Pancreas (tissue), 10 donors: ENCODE measurements around the gene DIP2B. TPM values are rescaled to one million over a fixed set of nuclear protein-coding genes. Genes with fewer than 3 reads are reported as not detected.

Source experiments
- ATAC-seq, 4 donors: fragments of 200-7000 bp; cut with Tn5 transposase; one replicate each; pipeline versions ENCODE4 v1.8.0 to v1.9.1; 2020; ENCODE audit warnings: mild to moderate bottlenecking in 4 of 4, moderate library complexity in 4 of 4
- DNase-seq, 6 donors: peaks; one replicate each; pipeline ENCODE4 v3.0.0-alpha.2; 2020
- FAIRE-seq: peaks from 2 replicates; lab custom pipeline; 2012; peaks lifted over from hg19 to GRCh38; lab: Jason Lieb, UNC
- H3K27ac ChIP-seq, 4 donors: fragments of 200-600 bp; sonication (generic); 1 replicate in 3 of 4; 2 replicates in 1 of 4; pipeline versions ENCODE4 v1.5.0 to v1.8.0; 2020
- H3K27me3 ChIP-seq, 4 donors: fragments of 200-600 bp; one replicate each; pipeline ENCODE4 v1.8.0; 2021
- H3K36me3 ChIP-seq, 3 donors: fragments of 200-600 bp; sonication (generic) in 1 of 3; one replicate each; pipeline versions ENCODE4 v1.5.0 to v1.8.0; 2020 to 2021
- H3K4me1 ChIP-seq, 3 donors: fragments of 200-600 bp; one replicate each; pipeline ENCODE4 v1.8.0; 2021
- H3K4me3 ChIP-seq, 4 donors: fragments of 200-600 bp; sonication (generic) in 2 of 4; one replicate each; pipeline versions ENCODE4 v1.5.0 to v1.8.0; 2020 to 2021
- H3K9me3 ChIP-seq, 4 donors: fragments of 200-600 bp; one replicate each; pipeline ENCODE4 v1.8.0; 2021
- WGBS, 2 donors: extraction: QIAGEN DNeasy Blood & Tissue Kit; methylation state at CpG; one replicate each; pipeline ENCODE4 v1.1.7; 2013; 5-methylcytosine and 5-hydroxymethylcytosine counted together
- intact Hi-C, 3 donors: fragments of 100-400 bp; cut with DNase I; formaldehyde crosslinking; loops; one replicate each; pipeline versions ENCODE4 v1.11.1 to v1.14.2; 2022
- polyA plus RNA-seq, 2 donors: library from polyadenylated mRNA; stranded (reverse); fragments of 200-250 nt; gene quantifications; one replicate each; pipeline ENCODE4 v1.2.3, GENCODE V29; 2013
- total RNA-seq, 6 donors: library from RNA; stranded (reverse); fragmentation: NEBNext Ultra II Directional in 4 of 6; extraction: Animal tissue kit (Norgen Biotek cat#: 25700) in 4 of 6; gene quantifications; one replicate each; pipeline versions ENCODE4 v1.2.1 to v1.2.4, GENCODE V29; 2021 to 2023
- TF ChIP-seq, protein P1 (sequence below), 4 donors: fragments of 200-600 bp; sonication (generic) in 3 of 4; IDR thresholded peaks; one replicate each; pipeline versions ENCODE4 v1.5.0 to v1.8.0; 2021; ENCODE audit warnings: antibody characterized with exemption in 4 of 4
- donor health status: healthy with polysubstance abuse.
- donor health status: DM: no; HTN: no; CAD: no; lungs with moderate emphysema.
- donor health status: DM: no; HTN: no; CAD: no.
- donor health status: control.
- donor health status: control.
- donor health status: Bipolar disorder and iron deficiency.
- donor health status: DM: yes; HTN: yes; CAD: no.
- donor health status: DM: no; HTN: no; CAD: no.
- donor health status: DM: no; HTN: no; CAD: no.
- donor health status: DM: yes; HTN: yes; CAD: no.

The DIP2B gene
- total and polyA plus RNA-seq, 8 donors, result 3.2 to 15.9 (median 9.2) TPM

DNA sequence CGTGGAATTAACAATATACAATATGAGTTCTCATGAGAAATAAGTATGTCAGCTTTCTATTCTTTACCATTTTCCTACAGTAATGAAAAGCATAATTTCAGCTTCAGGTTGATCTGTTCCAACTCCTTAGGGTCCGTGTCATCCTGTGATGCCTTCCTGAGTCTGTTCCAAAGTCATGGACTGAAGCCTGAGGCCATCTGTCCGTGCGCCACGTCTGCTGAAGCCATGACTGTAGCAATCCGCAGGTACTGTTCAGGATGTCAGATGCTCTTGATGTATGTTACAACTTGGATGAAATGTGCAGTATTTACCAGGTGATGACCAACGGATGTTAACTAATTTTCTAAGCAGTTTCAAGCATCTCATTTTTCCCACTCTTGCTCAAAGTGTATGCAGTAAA, 192.1 kb downstream of the DIP2B start:
- intact Hi-C loops, result no loop called here
- H3K27me3 ChIP-seq, result no peaks in the 10 kb centered on the region
- H3K9me3 ChIP-seq, result no peaks in the 10 kb centered on the region
- no peak for FAIRE-seq
- H3K27ac ChIP-seq, result no peak overlapping the region
- TF ChIP-seq, protein P1, sequence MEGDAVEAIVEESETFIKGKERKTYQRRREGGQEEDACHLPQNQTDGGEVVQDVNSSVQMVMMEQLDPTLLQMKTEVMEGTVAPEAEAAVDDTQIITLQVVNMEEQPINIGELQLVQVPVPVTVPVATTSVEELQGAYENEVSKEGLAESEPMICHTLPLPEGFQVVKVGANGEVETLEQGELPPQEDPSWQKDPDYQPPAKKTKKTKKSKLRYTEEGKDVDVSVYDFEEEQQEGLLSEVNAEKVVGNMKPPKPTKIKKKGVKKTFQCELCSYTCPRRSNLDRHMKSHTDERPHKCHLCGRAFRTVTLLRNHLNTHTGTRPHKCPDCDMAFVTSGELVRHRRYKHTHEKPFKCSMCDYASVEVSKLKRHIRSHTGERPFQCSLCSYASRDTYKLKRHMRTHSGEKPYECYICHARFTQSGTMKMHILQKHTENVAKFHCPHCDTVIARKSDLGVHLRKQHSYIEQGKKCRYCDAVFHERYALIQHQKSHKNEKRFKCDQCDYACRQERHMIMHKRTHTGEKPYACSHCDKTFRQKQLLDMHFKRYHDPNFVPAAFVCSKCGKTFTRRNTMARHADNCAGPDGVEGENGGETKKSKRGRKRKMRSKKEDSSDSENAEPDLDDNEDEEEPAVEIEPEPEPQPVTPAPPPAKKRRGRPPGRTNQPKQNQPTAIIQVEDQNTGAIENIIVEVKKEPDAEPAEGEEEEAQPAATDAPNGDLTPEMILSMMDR (IDR thresholded peaks at IDR 0.05), result no peak
- no peak for DNase-seq
- ATAC-seq, result no peak
- peaks cover 0 to 58% (median 0%) of the 10 kb centered on the region in 3 donors for H3K36me3 ChIP-seq
- no peaks in the 10 kb centered on the region for H3K4me1 ChIP-seq
- H3K4me3 ChIP-seq, result no peak overlapping the region
- 88 to 90% methylated on average over 7 of the region's 7 CpGs for WGBS, 2 donors

DNA sequence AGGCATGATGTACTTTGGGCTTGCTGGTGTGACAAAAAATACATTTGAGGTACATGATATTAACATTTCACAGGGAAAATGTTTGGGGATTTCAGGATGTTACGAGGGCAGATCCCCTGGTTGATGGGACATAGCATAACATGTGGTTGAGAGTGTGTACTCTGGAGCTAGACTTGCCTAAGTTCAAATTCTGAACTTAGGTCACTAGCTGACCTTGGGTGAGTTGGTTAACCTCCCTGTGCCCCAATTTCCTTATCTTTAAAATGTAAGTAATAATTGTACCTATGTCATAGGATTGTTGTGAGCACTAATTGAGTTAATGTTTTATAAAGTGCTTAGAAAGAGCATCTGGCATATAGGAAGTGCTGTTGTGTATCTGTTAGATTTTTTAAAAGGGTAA, 194.4 kb downstream of the DIP2B start:
- H3K9me3 ChIP-seq, result no peaks in the 10 kb centered on the region
- FAIRE-seq (no peak), ATAC-seq (no peak), DNase-seq (no peak)
- TF ChIP-seq, protein P1 (IDR thresholded peaks at IDR 0.05), result no peak
- H3K4me1 ChIP-seq, result no peaks in the 10 kb centered on the region
- no peaks in the 10 kb centered on the region for H3K27me3 ChIP-seq
- 97 to 98% methylated on average over 1 of the region's 1 CpG for WGBS, 2 donors
- H3K36me3 ChIP-seq, result peaks cover 0 to 65% (median 0%) of the 10 kb centered on the region in 3 donors
- no peak overlapping the region for H3K27ac ChIP-seq
- intact Hi-C loops, result no loop called here
- H3K4me3 ChIP-seq, result no peak overlapping the region

DNA sequence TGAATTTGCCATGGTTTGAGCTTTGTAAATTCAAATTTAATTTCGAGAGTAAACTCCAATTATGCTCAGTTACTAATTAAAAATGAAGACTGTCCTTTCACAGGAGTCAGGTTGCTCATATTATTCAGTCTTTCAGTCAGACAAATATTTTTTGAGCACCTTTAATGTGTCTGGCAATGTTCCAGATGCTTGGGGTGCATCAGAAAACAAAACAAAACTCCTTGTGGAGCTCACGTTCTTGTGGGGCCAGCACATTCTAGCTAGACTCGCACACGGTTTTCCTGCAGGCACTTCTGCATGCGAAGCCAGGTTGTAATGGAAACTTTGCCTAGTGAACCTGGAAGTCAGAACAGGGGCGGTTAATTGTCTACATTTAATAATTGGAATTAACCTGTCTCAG, 195.2 kb downstream of the DIP2B start:
- H3K36me3 ChIP-seq, result peaks cover 0 to 70% (median 0%) of the 10 kb centered on the region in 3 donors
- FAIRE-seq, result no peak
- no peaks in the 10 kb centered on the region for H3K27me3 ChIP-seq
- DNase-seq, result no peak
- no peaks in the 10 kb centered on the region for H3K9me3 ChIP-seq
- intact Hi-C loops, result no loop called here
- H3K27ac ChIP-seq, result no peak overlapping the region
- 87 to 90% methylated on average over 6 of the region's 6 CpGs for WGBS, 2 donors
- ATAC-seq, result no peak
- no peak overlapping the region for H3K4me3 ChIP-seq
- TF ChIP-seq, protein P1 (IDR thresholded peaks at IDR 0.05), result no peak
- H3K4me1 ChIP-seq, result no peaks in the 10 kb centered on the region

DNA sequence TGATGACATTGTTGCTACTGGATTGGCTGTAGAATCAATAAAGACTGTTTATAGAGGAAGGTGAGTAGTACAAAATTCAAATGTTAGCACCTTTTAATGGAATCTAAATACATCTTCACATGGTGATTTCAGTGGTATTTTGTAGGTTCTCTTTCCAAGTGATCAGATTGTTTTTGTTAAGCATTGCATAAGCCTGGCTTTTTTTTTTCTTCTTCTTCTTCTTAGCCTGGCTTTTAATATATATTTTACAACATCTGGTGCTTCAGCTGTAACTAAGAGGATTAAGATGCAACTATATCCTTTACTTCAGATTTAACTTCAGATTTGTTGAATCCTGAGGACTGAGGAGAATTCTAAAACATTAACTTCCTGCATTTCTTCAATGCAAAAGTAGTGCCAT, 201.8 kb downstream of the DIP2B start:
- Histone ChIP-seq H3K27ac (no peak overlapping the region), H3K36me3 (peaks cover 0 to 60% (median 4%) of the 10 kb centered on the region in 3 donors), H3K9me3 (no peaks in the 10 kb centered on the region), H3K4me1 (no peaks in the 10 kb centered on the region), H3K4me3 (no peak overlapping the region), H3K27me3 (no peaks in the 10 kb centered on the region)
- TF ChIP-seq, protein P1 (IDR thresholded peaks at IDR 0.05), result no peak
- ATAC-seq (no peak), FAIRE-seq (no peak), DNase-seq (no peak)
- intact Hi-C loops, result no loop called here

DNA sequence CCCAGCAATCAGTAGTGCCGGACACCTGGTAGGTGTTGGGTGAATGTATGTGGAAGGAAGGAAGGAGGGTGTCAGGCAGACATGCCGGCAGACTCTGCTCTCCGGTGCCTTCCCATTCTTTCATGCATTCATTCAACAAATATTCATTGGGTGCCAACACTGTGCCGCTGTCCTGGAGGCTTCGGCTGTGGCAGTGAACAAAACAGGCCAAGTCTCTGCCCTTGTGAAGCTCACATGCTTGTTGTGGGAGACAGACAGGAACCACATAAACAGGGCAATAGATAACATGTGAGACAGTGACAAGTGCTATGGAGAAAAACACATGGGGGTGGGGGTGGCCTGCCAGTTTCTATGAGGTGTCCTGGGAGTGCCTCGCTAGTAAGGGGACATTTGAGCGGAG, 202.6 kb downstream of the DIP2B start:
- peaks cover 0 to 56% (median 4%) of the 10 kb centered on the region in 3 donors for H3K36me3 ChIP-seq
- TF ChIP-seq, protein P1 (IDR thresholded peaks at IDR 0.05), result no peak
- DNase-seq (no peak), ATAC-seq (no peak), FAIRE-seq (no peak)
- no peak overlapping the region for H3K4me3 ChIP-seq
- no peaks in the 10 kb centered on the region for H3K4me1 ChIP-seq
- WGBS, 2 donors, result 98 to 99% methylated on average over 7 of the region's 7 CpGs
- intact Hi-C loops, result no loop called here
- H3K27me3 ChIP-seq, result no peaks in the 10 kb centered on the region
- H3K27ac ChIP-seq, result no peak overlapping the region
- no peaks in the 10 kb centered on the region for H3K9me3 ChIP-seq
